ENCODE data around the gene SMIM7. TPM values are rescaled to one million over a fixed set of nuclear protein-coding genes. Genes with fewer than 3 reads are reported as not detected.
A peak's percentile ranks its signal among the peaks of the same experiment; 100 is the strongest.

Gene SMIM7
- polyA plus RNA-seq, 4 donors, result 59.9 to 95.7 (median 75.8) TPM

DNA sequence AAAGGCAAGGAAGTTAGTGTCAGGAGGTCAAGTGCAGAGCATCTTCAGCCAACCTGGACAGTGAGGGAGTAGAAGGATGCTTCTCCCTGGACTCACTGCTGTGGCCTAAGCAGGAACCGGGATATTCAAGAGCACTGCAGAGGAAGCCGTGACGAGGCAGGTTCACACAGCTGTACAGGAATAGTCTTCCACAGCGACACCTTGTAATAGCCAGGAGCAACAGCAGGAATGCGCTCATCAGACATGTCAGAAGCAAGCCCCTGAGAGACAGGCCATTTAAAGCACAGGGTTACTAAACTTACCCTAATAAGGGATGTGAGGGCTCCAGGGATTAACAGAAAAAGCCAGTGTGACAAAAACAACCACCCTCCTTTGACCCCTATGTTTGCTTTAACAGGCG lies 28.5 kb downstream of the SMIM7 start:
- FAIRE-seq (no peak), DNase-seq (no peak)
- Histone ChIP-seq H3K27me3 (ENCODE audit: control insufficient read depth in 3 of 3, insufficient read depth in 3 of 3, low read length in 3 of 3) (no peaks in the 10 kb centered on the region), H3K27ac (ENCODE audit: low read depth in 1 of 3, low read length in 2 of 3) (no peak overlapping the region), H3K4me1 (ENCODE audit: control insufficient read depth in 3 of 3, insufficient read depth in 2 of 3, low read depth in 1 of 3, low read length in 2 of 3) (peaks cover 0 to 4% (median 2%) of the 10 kb centered on the region in 3 donors), H3K36me3 (ENCODE audit: control insufficient read depth in 3 of 3, insufficient read depth in 2 of 3, low read depth in 1 of 3, low read length in 3 of 3) (peaks cover 6 to 41% (median 11%) of the 10 kb centered on the region in 3 donors), H3K9me3 (ENCODE audit: control insufficient read depth in 2 of 2, insufficient read depth in 1 of 2, low read depth in 1 of 2, low read length in 1 of 2) (no peaks in the 10 kb centered on the region), H3K4me3 (ENCODE audit: low read depth in 1 of 3, low read length in 3 of 3) (no peak overlapping the region)
- 92 to 97% (median 97%) methylated on average over 6 of the region's 6 CpGs for WGBS, 3 donors

DNA sequence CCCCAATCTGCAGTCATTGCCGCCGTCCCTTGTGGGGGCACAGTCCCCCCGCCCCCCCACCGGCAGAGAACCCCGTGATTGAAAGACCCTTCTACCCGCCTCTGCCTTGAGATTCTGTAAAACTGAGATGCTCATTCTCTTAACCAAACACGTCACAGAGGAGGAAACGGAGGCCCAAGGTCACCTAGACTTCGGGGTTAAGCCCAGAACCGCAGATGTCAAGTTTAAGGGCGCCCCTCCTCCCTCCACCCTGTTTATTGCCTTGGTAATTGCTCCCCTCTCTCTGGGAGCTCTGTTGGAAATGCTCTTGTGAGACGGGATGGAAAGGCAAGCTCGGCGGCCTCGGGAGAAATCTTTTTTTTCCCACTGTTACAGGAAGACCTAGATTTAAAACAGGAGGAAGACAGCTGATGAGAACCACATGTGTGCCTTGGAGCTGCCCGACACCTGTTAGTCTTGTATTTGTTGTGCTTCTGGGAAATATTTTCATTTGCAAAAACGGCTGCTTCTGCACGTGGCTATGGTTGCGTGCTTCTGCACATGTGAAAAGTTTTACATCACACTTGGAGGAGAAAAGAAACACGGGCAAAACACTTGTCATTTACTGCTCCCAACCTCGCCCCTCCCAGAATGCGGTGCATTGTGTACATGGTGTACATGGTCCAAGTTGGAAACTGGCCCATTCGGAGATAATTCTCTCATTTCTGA lies 30.8 kb downstream of the SMIM7 start:
- Histone ChIP-seq H3K4me3 (ENCODE audit: low read depth in 1 of 3, low read length in 3 of 3) (peak overlapping the region; percentile 73 to 99 (median 88)), H3K36me3 (ENCODE audit: control insufficient read depth in 3 of 3, insufficient read depth in 2 of 3, low read depth in 1 of 3, low read length in 3 of 3) (peaks cover under 1 to 37% (median 5%) of the 10 kb centered on the region in 3 donors), H3K27me3 (ENCODE audit: control insufficient read depth in 3 of 3, insufficient read depth in 3 of 3, low read length in 3 of 3) (no peaks in the 10 kb centered on the region), H3K4me1 (ENCODE audit: control insufficient read depth in 3 of 3, insufficient read depth in 2 of 3, low read depth in 1 of 3, low read length in 2 of 3) (peaks cover 0 to 6% (median 5%) of the 10 kb centered on the region in 3 donors), H3K27ac (ENCODE audit: low read depth in 1 of 3, low read length in 2 of 3) (peak overlapping the region; percentile 80 to 98 (median 97)), H3K9me3 (ENCODE audit: control insufficient read depth in 2 of 2, insufficient read depth in 1 of 2, low read depth in 1 of 2, low read length in 1 of 2) (no peaks in the 10 kb centered on the region)
- DNase-seq (peak; percentile 58 to 76), FAIRE-seq (no peak)
- WGBS, 3 donors, result 1 to 5% (median 4%) methylated on average over 23 of the region's 23 CpGs

DNA sequence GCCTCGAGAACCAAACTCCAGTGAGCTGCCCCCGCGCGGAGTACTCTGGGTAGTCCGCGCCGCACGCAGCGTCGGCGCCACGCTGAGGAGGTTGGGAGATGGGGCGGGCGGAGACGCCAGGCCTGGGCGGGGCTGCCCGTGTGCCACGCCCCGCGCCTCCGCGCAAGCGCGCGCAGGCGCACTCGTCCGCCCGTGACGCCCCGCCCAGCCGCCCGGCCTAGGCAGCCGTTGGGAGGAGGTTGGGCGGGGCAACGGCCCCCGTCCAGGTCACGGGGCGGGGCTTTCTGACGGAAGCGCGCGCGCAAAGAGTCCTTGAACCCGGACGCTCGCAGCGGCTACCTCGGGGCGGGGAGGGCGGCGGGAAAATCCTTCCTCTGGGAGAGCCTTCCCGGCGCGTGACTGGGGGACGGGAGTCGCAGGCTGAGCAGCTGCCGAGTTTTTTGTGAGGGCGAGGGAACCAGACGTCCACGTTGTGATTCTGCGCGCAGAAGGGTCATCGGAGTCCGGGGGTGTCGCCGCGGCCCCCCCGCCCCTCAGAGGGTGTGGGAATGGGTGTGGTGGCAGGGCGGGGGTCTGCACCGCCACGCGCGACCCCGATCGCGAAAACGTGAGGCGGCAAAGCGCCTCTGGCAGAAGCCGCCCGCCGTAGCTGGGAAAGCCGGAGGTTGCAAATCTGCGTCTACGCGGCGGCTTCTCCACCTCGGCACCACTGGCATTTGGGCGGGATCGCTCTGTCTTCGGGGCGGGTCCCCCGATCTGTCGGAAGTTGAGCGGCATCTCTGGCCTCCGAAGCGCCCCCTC lies 31.6 kb downstream of the SMIM7 start, which contains the start of gene MED26:
Gene MED26, minus strand, starts transcription at position 22 of the 801 bp plus-strand sequence. CDS start 261 bp downstream, outside the sequence.
- DNase-seq (peak; percentile 94 to 97), FAIRE-seq (no peak)
- Histone ChIP-seq H3K9me3 (ENCODE audit: control insufficient read depth in 2 of 2, insufficient read depth in 1 of 2, low read depth in 1 of 2, low read length in 1 of 2) (no peaks in the 10 kb centered on the region), H3K27me3 (ENCODE audit: control insufficient read depth in 3 of 3, insufficient read depth in 3 of 3, low read length in 3 of 3) (no peaks in the 10 kb centered on the region), H3K27ac (ENCODE audit: low read depth in 1 of 3, low read length in 2 of 3) (peak within 1 kb of the TSS; percentile 80 to 98 (median 97)), H3K4me3 (ENCODE audit: low read depth in 1 of 3, low read length in 3 of 3) (peak within 1 kb of the TSS; percentile 95 to 100 (median 99)), H3K4me1 (ENCODE audit: control insufficient read depth in 3 of 3, insufficient read depth in 2 of 3, low read depth in 1 of 3, low read length in 2 of 3) (peaks cover 0 to 6% (median 5%) of the 10 kb centered on the region in 3 donors), H3K36me3 (ENCODE audit: control insufficient read depth in 3 of 3, insufficient read depth in 2 of 3, low read depth in 1 of 3, low read length in 3 of 3) (peaks cover 0 to 40% (median 6%) of the 10 kb centered on the region in 3 donors)
- WGBS, 3 donors, result 0 to 1% (median 0%) methylated on average over 60 to 98 of the region's 98 CpGs

DNA sequence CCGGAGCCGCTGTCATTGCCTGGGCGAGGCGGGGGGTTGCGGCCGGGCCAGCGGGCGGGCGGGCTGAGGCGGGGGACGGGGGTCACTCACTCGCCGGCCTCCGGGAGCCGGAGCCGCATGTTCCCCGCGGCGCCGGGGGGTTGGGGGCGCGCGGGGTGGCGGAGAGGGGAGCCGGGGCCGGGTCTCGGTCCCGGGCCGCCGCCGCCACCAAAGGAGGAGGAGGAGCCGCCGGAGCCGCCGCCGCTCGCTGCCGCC lies 32.1 kb downstream of the SMIM7 start:
- Histone ChIP-seq H3K27me3 (ENCODE audit: control insufficient read depth in 3 of 3, insufficient read depth in 3 of 3, low read length in 3 of 3) (no peaks in the 10 kb centered on the region), H3K9me3 (ENCODE audit: control insufficient read depth in 2 of 2, insufficient read depth in 1 of 2, low read depth in 1 of 2, low read length in 1 of 2) (no peaks in the 10 kb centered on the region), H3K4me3 (ENCODE audit: low read depth in 1 of 3, low read length in 3 of 3) (peak overlapping the region; percentile 69 to 100 (median 95)), H3K4me1 (ENCODE audit: control insufficient read depth in 3 of 3, insufficient read depth in 2 of 3, low read depth in 1 of 3, low read length in 2 of 3) (peaks cover 0 to 6% (median 5%) of the 10 kb centered on the region in 3 donors), H3K27ac (ENCODE audit: low read depth in 1 of 3, low read length in 2 of 3) (peak overlapping the region in 2 of 3 donors; percentile 55 to 77), H3K36me3 (ENCODE audit: control insufficient read depth in 3 of 3, insufficient read depth in 2 of 3, low read depth in 1 of 3, low read length in 3 of 3) (peaks cover under 1 to 40% (median 6%) of the 10 kb centered on the region in 3 donors)
- no peak for DNase-seq
- 0 to 1% (median 0%) methylated on average over 2 to 38 of the region's 38 CpGs for WGBS, 3 donors
- no peak for FAIRE-seq

DNA sequence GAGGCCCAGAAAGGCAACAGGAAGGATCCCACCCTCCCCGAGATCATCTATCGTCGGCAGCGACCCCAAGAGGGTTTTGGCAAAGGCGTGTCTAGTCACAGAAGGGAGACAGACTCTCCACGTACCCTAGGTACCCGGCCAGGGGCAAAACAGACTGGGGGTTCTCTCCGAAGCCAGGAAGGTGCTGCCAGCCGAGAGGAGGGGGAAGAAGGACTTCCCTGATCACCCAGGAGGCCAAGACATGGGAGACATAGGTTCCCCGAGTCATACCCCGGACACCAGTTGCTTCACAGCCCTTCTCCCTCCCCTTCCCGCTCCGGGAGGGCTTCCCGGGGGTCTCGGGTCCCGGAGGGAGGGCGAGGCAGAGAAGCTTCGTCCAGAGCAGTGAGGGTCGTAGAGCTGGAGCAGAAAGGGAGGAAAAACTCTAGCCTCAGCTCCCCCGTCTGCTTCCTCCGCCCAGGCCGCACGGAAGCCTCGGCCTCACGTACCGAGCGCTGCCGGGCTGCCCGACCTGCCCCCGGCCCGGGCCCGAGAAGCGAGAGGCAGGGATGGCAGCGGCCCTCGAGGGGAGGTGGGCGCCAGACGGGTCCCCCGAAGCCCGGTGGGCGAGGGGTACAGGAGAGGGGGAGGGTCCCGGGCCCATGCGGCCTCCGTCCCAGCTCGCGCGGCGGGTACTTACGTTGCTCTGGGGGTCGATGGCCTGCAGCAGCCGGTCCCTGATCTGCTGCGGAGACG lies 32.6 kb downstream of the SMIM7 start:
- no peak for FAIRE-seq
- H3K9me3 ChIP-seq (ENCODE audit: control insufficient read depth in 2 of 2, insufficient read depth in 1 of 2, low read depth in 1 of 2, low read length in 1 of 2), result no peaks in the 10 kb centered on the region
- peak in 1 of 2 donors; percentile 37 for DNase-seq
- peak overlapping the region; percentile 36 to 77 (median 60) for H3K27ac ChIP-seq (ENCODE audit: low read depth in 1 of 3, low read length in 2 of 3)
- H3K4me1 ChIP-seq (ENCODE audit: control insufficient read depth in 3 of 3, insufficient read depth in 2 of 3, low read depth in 1 of 3, low read length in 2 of 3), result peaks cover 0 to 6% (median 5%) of the 10 kb centered on the region in 3 donors
- no peaks in the 10 kb centered on the region for H3K27me3 ChIP-seq (ENCODE audit: control insufficient read depth in 3 of 3, insufficient read depth in 3 of 3, low read length in 3 of 3)
- peak overlapping the region; percentile 69 to 100 (median 95) for H3K4me3 ChIP-seq (ENCODE audit: low read depth in 1 of 3, low read length in 3 of 3)
- H3K36me3 ChIP-seq (ENCODE audit: control insufficient read depth in 3 of 3, insufficient read depth in 2 of 3, low read depth in 1 of 3, low read length in 3 of 3), result peaks cover 3 to 40% (median 6%) of the 10 kb centered on the region in 3 donors
- 0 to 1% (median 1%) methylated on average over 23 to 52 of the region's 52 CpGs for WGBS, 3 donors

DNA sequence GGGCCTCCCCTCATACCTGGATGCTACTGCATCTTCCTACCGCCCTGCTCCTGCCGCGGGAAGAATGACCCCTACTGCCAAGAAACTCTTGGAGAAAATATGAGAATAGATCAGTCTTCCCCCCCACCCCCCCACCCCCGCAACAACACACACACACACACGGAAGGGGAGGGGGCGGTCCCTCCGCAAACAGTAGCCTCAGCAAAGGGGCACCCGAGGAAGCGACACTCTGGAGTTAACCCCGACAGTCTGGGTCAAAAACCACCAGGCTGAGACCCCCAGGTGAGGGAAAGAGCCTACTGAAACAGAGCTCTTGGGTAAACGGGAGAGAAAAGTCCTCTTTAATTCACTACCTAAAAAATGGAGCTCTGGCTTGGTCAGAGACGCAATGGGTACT lies 33.1 kb downstream of the SMIM7 start:
- no peaks in the 10 kb centered on the region for H3K27me3 ChIP-seq (ENCODE audit: control insufficient read depth in 3 of 3, insufficient read depth in 3 of 3, low read length in 3 of 3)
- peak overlapping the region; percentile 36 to 77 (median 60) for H3K27ac ChIP-seq (ENCODE audit: low read depth in 1 of 3, low read length in 2 of 3)
- H3K36me3 ChIP-seq (ENCODE audit: control insufficient read depth in 3 of 3, insufficient read depth in 2 of 3, low read depth in 1 of 3, low read length in 3 of 3), result peaks cover 3 to 38% (median 6%) of the 10 kb centered on the region in 3 donors
- 2 to 4% (median 3%) methylated on average over 12 of the region's 12 CpGs for WGBS, 3 donors
- no peaks in the 10 kb centered on the region for H3K9me3 ChIP-seq (ENCODE audit: control insufficient read depth in 2 of 2, insufficient read depth in 1 of 2, low read depth in 1 of 2, low read length in 1 of 2)
- DNase-seq, result peak in 1 of 2 donors; percentile 16
- peaks cover 2 to 6% (median 5%) of the 10 kb centered on the region in 3 donors for H3K4me1 ChIP-seq (ENCODE audit: control insufficient read depth in 3 of 3, insufficient read depth in 2 of 3, low read depth in 1 of 3, low read length in 2 of 3)
- peak overlapping the region; percentile 69 to 100 (median 95) for H3K4me3 ChIP-seq (ENCODE audit: low read depth in 1 of 3, low read length in 3 of 3)
- no peak for FAIRE-seq

DNA sequence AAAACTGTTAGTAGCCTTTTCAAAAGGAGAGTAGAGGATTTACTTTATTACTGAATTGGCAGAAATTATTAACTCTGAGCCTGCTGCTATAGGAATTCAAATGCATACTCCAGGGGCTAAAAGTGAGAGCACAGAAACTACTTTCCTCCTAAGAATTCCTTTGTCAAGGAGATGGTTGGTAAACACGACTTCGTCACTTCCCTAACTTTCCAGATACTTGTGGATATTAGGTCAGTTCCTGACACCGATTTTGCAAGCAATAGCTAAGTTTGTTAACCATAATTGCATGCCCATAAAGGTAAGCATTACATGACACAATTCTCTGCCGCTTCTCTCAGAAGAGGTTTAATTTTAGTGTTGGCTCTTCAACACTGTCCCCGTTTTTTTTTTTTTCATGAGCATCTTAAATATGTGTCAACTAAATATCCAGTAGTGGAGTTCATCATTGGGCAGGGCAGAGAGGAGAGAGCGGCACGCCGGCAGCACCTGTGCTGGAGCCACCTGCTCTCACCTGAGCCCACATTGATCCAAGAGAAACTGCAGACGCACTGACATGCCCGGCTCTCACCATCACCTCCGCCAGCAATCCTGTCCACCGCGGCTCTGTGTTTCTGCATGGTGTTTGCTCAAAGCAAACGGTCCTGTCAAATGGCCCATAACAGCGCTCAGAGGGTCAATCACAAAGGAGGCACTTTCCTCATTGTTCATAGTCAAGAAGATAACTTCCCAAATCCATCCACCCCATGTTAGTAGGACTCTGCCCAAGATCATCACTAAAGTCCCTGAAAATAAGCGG lies 34.6 kb downstream of the SMIM7 start:
- FAIRE-seq, result no peak
- Histone ChIP-seq H3K9me3 (ENCODE audit: control insufficient read depth in 2 of 2, insufficient read depth in 1 of 2, low read depth in 1 of 2, low read length in 1 of 2) (no peaks in the 10 kb centered on the region), H3K36me3 (ENCODE audit: control insufficient read depth in 3 of 3, insufficient read depth in 2 of 3, low read depth in 1 of 3, low read length in 3 of 3) (peaks cover 3 to 29% (median 6%) of the 10 kb centered on the region in 3 donors), H3K27me3 (ENCODE audit: control insufficient read depth in 3 of 3, insufficient read depth in 3 of 3, low read length in 3 of 3) (no peaks in the 10 kb centered on the region), H3K4me1 (ENCODE audit: control insufficient read depth in 3 of 3, insufficient read depth in 2 of 3, low read depth in 1 of 3, low read length in 2 of 3) (peaks cover 5 to 9% (median 6%) of the 10 kb centered on the region in 3 donors), H3K27ac (ENCODE audit: low read depth in 1 of 3, low read length in 2 of 3) (no peak overlapping the region), H3K4me3 (ENCODE audit: low read depth in 1 of 3, low read length in 3 of 3) (no peak overlapping the region)
- WGBS, 3 donors, result 77 to 81% (median 81%) methylated on average over 16 of the region's 16 CpGs
- DNase-seq, result no peak

All from small intestine (tissue), 7 donors.